ENCODE measurements around the gene TSGA10IP. TPM values are rescaled to one million over a fixed set of nuclear protein-coding genes. Genes with fewer than 3 reads are reported as not detected.
A peak's percentile ranks its signal among the peaks of the same experiment; 100 is the strongest.

The TSGA10IP gene
- total RNA-seq, 1 experiment from 2014 or later: not detected

- no peak overlapping the region for H3K27ac ChIP-seq (ENCODE audit: low read length)
- peaks cover 11% of the 10 kb centered on the region for H3K4me1 ChIP-seq (ENCODE audit: control insufficient read depth, insufficient read depth, low read length)
- in situ Hi-C loops (cut with HindIII; ENCODE audit: low pct_unique_long_range_greater_than_20kb, low sequenced_read_pairs) (no loop called here), intact Hi-C loops (cut with micrococcal nuclease; ENCODE audit: unreplicated experiment) (no loop called here)
- H3K4me3 ChIP-seq (ENCODE audit: low read depth in 2 of 2, low read length in 2 of 2): no peak overlapping the region
- DNase-seq (ENCODE audit: low read depth, low spot score) (no peak), ATAC-seq (no peak)
- no peaks in the 10 kb centered on the region for H3K27me3 ChIP-seq (ENCODE audit: control insufficient read depth, insufficient read depth, low read length)
- POLR2A ChIA-PET: no interaction called here
- no peaks in the 10 kb centered on the region for H3K9me3 ChIP-seq (ENCODE audit: control insufficient read depth, insufficient read depth, low read depth, low read length)
- peaks cover 5% of the 10 kb centered on the region; the same call in 1 of the 2 replicates for H3K36me3 ChIP-seq (ENCODE audit: control insufficient read depth, insufficient read depth, low read length)
- CTCF ChIA-PET: no interaction called here
- no peak for TF ChIP-seq REST (IDR thresholded peaks at IDR 0.05; ENCODE audit: insufficient read depth in 1 of 2, low read depth in 2 of 2, low read length in 1 of 2)
- no peak for TF ChIP-seq SIN3A (IDR thresholded peaks at IDR 0.05; ENCODE audit: borderline replicate concordance, insufficient read depth, low read depth, low read length)
- TF ChIP-seq POLR2AphosphoS5 (IDR thresholded peaks at IDR 0.05; ENCODE audit: low read depth, low read length): no peak
- TF ChIP-seq TCF7L2 (IDR thresholded peaks at IDR 0.05; ENCODE audit: low read depth, low read length): no peak
- BruUV-seq (replicated peaks): no TSS peak
Observed at GRCh38 chr11:65964906-65965305, 19.6 kb downstream of the TSGA10IP start.

GRCh38 chr11:65965986-65966762, 20.9 kb downstream of the TSGA10IP start:
- BruUV-seq (replicated peaks): TSS peak; percentile 58
- no peak overlapping the region for H3K27ac ChIP-seq (ENCODE audit: low read length)
- no peak for DNase-seq (ENCODE audit: low read depth, low spot score)
- ATAC-seq: no peak
- H3K4me3 ChIP-seq (ENCODE audit: low read depth in 2 of 2, low read length in 2 of 2): no peak overlapping the region
- POLR2A ChIA-PET: interaction anchor here (0.6 kb wide), 1 partner anchor 10 kb away, joined by 3 read pairs; no protein-coding TSS in a partner anchor
- CTCF ChIA-PET: no interaction called here
- H3K4me1 ChIP-seq (ENCODE audit: control insufficient read depth, insufficient read depth, low read length): peaks cover 13% of the 10 kb centered on the region
- peaks cover 8% of the 10 kb centered on the region; the same call in 1 of the 2 replicates for H3K36me3 ChIP-seq (ENCODE audit: control insufficient read depth, insufficient read depth, low read length)
- no peak for TF ChIP-seq TCF7L2 (IDR thresholded peaks at IDR 0.05; ENCODE audit: low read depth, low read length)
- no peak for TF ChIP-seq CTCF (IDR thresholded peaks at IDR 0.05)
- TF ChIP-seq REST (IDR thresholded peaks at IDR 0.05; ENCODE audit: insufficient read depth in 1 of 2, low read depth in 2 of 2, low read length in 1 of 2): no peak
- TF ChIP-seq SIN3A (IDR thresholded peaks at IDR 0.05; ENCODE audit: borderline replicate concordance, insufficient read depth, low read depth, low read length): no peak
- no peak for TF ChIP-seq POLR2AphosphoS5 (IDR thresholded peaks at IDR 0.05; ENCODE audit: low read depth, low read length)
- in situ Hi-C loops (cut with HindIII; ENCODE audit: low pct_unique_long_range_greater_than_20kb, low sequenced_read_pairs) (no loop called here), intact Hi-C loops (cut with micrococcal nuclease; ENCODE audit: unreplicated experiment) (no loop called here)
- H3K9me3 ChIP-seq (ENCODE audit: control insufficient read depth, insufficient read depth, low read depth, low read length): no peaks in the 10 kb centered on the region
- no peaks in the 10 kb centered on the region for H3K27me3 ChIP-seq (ENCODE audit: control insufficient read depth, insufficient read depth, low read length)
